HL-60 (cell line): ENCODE data around the gene FGF14.

ENCODE experiments used
- DNase-seq, 2 experiments: peaks; one replicate each; pipeline ENCODE4 v3.0.0-alpha.2; 2010 to 2020; ENCODE audit warnings: low read depth in 1 of 2, low spot score in 1 of 2
- H3K27ac ChIP-seq: fragments of 250-450 bp; sonication (Bioruptor Pico); replicated peaks from 2 replicates; pipeline ENCODE4 v1.5.1; 2020; ENCODE audit warnings: mild to moderate bottlenecking, moderate library complexity
- H3K27me3 ChIP-seq: fragments of 250-450 bp; sonication (Bioruptor Pico); 2 replicates; pipeline ENCODE4 v1.5.1; 2021; ENCODE audit warnings: mild to moderate bottlenecking, moderate library complexity; ENCODE audit not compliant: insufficient read depth, poor library complexity, severe bottlenecking
- H3K4me3 ChIP-seq: replicated peaks from 2 replicates; pipeline ENCODE4 v1.5.1; 2011; ENCODE audit warnings: mild to moderate bottlenecking, control low read depth, low read length; ENCODE audit not compliant: insufficient read depth
- GABPA ChIP-seq: IDR thresholded peaks from 2 replicates; pipeline ENCODE4 v1.6.1; 2012; ENCODE audit warnings: low read depth
- POLR2AphosphoS5 ChIP-seq: IDR thresholded peaks from 2 replicates; pipeline ENCODE4 v1.6.1; 2012; ENCODE audit warnings: low read depth
- SPI1 ChIP-seq: IDR thresholded peaks from 2 replicates; pipeline ENCODE4 v1.6.1; 2012; ENCODE audit warnings: low read depth, mild to moderate bottlenecking, borderline replicate concordance
- TF ChIP-seq, protein P1 (sequence below): IDR thresholded peaks from one replicate; pipeline ENCODE4 v1.5.1; 2011; ENCODE audit warnings: low read length, control low read depth, inconsistent platforms; ENCODE audit not compliant: insufficient read depth
- TF ChIP-seq, protein P2 (sequence below): IDR thresholded peaks from 2 replicates; pipeline ENCODE4 v1.6.1; 2012; ENCODE audit warnings: low read depth; ENCODE audit not compliant: insufficient replicate concordance

FGF14 gene

DNA sequence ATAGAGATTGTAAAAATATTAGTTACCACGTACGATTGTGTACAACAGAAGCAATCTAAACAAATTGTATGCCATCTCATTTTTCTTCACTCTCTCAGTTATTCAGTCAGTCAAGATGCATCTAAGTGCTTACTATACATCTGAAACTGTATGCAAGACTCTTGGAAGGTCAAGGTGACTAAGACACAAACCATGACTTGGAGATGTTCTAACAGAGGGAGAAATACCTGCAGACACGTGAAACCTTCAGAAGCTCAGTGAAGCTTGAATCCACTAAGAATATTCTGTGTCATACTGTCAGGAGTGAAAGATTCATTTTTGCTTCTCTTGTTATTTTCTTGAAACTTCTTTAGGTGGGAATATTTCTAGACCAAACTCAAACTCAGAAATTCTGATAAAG is 584.0 kb downstream of the FGF14 start:
- Histone ChIP-seq H3K27me3 (no peaks in the 10 kb centered on the region), H3K27ac (no peak overlapping the region), H3K4me3 (no peak overlapping the region)
- DNase-seq = no peak
- TF ChIP-seq, protein P1, sequence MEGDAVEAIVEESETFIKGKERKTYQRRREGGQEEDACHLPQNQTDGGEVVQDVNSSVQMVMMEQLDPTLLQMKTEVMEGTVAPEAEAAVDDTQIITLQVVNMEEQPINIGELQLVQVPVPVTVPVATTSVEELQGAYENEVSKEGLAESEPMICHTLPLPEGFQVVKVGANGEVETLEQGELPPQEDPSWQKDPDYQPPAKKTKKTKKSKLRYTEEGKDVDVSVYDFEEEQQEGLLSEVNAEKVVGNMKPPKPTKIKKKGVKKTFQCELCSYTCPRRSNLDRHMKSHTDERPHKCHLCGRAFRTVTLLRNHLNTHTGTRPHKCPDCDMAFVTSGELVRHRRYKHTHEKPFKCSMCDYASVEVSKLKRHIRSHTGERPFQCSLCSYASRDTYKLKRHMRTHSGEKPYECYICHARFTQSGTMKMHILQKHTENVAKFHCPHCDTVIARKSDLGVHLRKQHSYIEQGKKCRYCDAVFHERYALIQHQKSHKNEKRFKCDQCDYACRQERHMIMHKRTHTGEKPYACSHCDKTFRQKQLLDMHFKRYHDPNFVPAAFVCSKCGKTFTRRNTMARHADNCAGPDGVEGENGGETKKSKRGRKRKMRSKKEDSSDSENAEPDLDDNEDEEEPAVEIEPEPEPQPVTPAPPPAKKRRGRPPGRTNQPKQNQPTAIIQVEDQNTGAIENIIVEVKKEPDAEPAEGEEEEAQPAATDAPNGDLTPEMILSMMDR = no peak
- TF ChIP-seq SPI1 (no peak), POLR2AphosphoS5 (no peak), GABPA (no peak)
- TF ChIP-seq, protein P2, sequence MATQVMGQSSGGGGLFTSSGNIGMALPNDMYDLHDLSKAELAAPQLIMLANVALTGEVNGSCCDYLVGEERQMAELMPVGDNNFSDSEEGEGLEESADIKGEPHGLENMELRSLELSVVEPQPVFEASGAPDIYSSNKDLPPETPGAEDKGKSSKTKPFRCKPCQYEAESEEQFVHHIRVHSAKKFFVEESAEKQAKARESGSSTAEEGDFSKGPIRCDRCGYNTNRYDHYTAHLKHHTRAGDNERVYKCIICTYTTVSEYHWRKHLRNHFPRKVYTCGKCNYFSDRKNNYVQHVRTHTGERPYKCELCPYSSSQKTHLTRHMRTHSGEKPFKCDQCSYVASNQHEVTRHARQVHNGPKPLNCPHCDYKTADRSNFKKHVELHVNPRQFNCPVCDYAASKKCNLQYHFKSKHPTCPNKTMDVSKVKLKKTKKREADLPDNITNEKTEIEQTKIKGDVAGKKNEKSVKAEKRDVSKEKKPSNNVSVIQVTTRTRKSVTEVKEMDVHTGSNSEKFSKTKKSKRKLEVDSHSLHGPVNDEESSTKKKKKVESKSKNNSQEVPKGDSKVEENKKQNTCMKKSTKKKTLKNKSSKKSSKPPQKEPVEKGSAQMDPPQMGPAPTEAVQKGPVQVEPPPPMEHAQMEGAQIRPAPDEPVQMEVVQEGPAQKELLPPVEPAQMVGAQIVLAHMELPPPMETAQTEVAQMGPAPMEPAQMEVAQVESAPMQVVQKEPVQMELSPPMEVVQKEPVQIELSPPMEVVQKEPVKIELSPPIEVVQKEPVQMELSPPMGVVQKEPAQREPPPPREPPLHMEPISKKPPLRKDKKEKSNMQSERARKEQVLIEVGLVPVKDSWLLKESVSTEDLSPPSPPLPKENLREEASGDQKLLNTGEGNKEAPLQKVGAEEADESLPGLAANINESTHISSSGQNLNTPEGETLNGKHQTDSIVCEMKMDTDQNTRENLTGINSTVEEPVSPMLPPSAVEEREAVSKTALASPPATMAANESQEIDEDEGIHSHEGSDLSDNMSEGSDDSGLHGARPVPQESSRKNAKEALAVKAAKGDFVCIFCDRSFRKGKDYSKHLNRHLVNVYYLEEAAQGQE = no peak

DNA sequence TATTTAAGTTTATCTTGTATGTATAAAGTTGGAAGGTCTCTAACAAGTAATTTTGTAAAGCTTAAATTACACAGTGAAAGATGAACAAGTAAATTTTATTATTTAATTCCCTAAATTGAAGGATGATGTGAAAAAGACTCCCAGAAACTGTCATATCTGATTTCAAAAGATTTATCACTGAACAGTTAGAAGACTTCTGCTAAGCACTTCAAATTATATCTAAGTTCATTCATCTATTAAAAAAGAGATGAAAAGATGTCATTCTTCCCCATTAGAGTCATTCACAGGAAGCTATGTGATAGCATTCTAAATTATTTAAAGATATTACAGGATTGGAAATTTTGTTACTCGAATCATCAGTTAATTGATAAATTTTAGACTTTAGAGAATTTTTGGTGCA is 590.0 kb downstream of the FGF14 start:
- Histone ChIP-seq H3K27me3 (no peaks in the 10 kb centered on the region), H3K4me3 (no peak overlapping the region), H3K27ac (no peak overlapping the region)
- DNase-seq = no peak
- TF ChIP-seq SPI1 (no peak), POLR2AphosphoS5 (no peak), GABPA (no peak)
- TF ChIP-seq, protein P1 = no peak
- TF ChIP-seq, protein P2 = no peak

DNA sequence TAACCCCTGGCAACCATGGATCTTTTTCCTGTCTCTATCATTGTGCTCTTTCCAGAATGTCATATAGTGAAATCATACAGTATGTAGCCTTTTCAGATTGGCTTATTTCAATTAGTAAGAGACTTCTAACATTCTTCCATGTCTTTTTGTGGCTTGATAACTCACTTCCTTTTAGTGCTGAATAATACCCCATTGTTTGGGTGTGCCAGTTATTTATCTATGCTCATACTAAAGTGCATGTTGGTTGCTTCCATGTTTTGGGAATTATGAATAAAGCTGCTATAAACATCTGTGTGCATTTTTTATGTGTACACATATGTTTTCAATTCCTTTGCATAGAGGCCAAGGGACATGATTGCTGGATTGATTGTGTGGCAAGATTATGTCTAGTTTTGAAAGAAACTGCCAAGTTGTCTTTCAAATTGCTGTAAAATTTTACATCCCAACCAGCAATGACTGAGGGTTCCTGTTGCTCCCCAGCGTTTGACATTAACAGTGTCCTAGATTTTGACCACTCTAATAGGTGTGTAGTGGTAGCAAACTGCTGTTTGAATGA is 590.5 kb downstream of the FGF14 start:
- TF ChIP-seq POLR2AphosphoS5 (no peak), SPI1 (no peak), GABPA (no peak)
- TF ChIP-seq, protein P2 = no peak
- TF ChIP-seq, protein P1 = no peak
- Histone ChIP-seq H3K27me3 (no peaks in the 10 kb centered on the region), H3K27ac (no peak overlapping the region), H3K4me3 (no peak overlapping the region)
- no peak for DNase-seq
